ENCODE measurements around the gene PTH1R. TPM values are rescaled to one million over a fixed set of nuclear protein-coding genes. Genes with fewer than 3 reads are reported as not detected.

PTH1R gene
- polyA plus RNA-seq, 1 of the 3 experiments (the other 2 are of a cell fraction) = 0.07 TPM

GRCh38 chr3:46914849-46915248 is 37.3 kb downstream of the PTH1R start:
- ChIA-PET CTCF (interaction anchor here (2.0 to 5.2 kb wide), 4 partner anchors 8 to 426 kb away, joined by 5 to 29 read pairs (median 13); no protein-coding TSS in a partner anchor), POLR2A (interaction anchor here (0.6 kb wide), 2 partner anchors 11 to 43 kb away, joined by 3 to 4 read pairs; no protein-coding TSS in a partner anchor)
- Histone ChIP-seq H3K27me3 (ENCODE audit: insufficient read depth) (no peaks in the 10 kb centered on the region), H3K9me2 (no peaks in the 10 kb centered on the region), H3K9ac (no peak overlapping the region), H3K27ac (ENCODE audit: low read depth in 2 of 2, low read length in 1 of 2) (no peak overlapping the region), H3K4me1 (ENCODE audit: control insufficient read depth in 1 of 2, insufficient read depth in 2 of 2, low read depth in 1 of 2, low read length in 1 of 2) (peaks cover 9 to 11% of the 10 kb centered on the region in 2 experiments), H3K79me2 (ENCODE audit: insufficient read depth) (no peaks in the 10 kb centered on the region; the same call in 1 of the 2 replicates), H3F3A (replicated peaks; ENCODE audit: insufficient read depth) (peaks cover 17% of the 10 kb centered on the region), H3K9me3 (no peaks in the 10 kb centered on the region), H4K20me1 (ENCODE audit: insufficient read depth) (no peaks in the 10 kb centered on the region), H3K4me3 (ENCODE audit: low read depth in 2 of 2, low read length in 1 of 2) (no peak overlapping the region), H3K36me3 (replicated peaks in 1 of 2; ENCODE audit: control insufficient read depth in 1 of 2, insufficient read depth in 2 of 2, low read length in 1 of 2) (peaks cover 19 to 37% of the 10 kb centered on the region in 2 experiments), H2AFZ (ENCODE audit: low read depth) (no peak overlapping the region), H3K4me2 (no peak overlapping the region)
- no peak for TF ChIP-seq PBX3 (IDR thresholded peaks at IDR 0.05)
- no peak for TF ChIP-seq CHD2 (IDR thresholded peaks at IDR 0.05; ENCODE audit: low read length, partially characterized antibody)
- no peak for TF ChIP-seq JUND (IDR thresholded peaks at IDR 0.05)
- no peak for TF ChIP-seq POLR2AphosphoS5 (IDR thresholded peaks at IDR 0.05; ENCODE audit: low read depth, low read length)
- no peak for TF ChIP-seq NFIC (IDR thresholded peaks at IDR 0.05; ENCODE audit: borderline replicate concordance)
- no peak for TF ChIP-seq GATA2 (CRISPR knock-in tag; IDR thresholded peaks at IDR 0.05)
- no peak for DNase-seq
- 98% methylated on average over 7 of the region's 7 CpGs for WGBS (ENCODE audit: low lambda C conversion rate)

GRCh38 chr3:46915297-46915822 is 37.8 kb downstream of the PTH1R start:
- H3K36me3 ChIP-seq (replicated peaks in 1 of 2; ENCODE audit: control insufficient read depth in 1 of 2, insufficient read depth in 2 of 2, low read length in 1 of 2) = peaks cover 24 to 43% of the 10 kb centered on the region in 2 experiments
- H4K20me1 ChIP-seq (ENCODE audit: insufficient read depth) = no peaks in the 10 kb centered on the region
- no peaks in the 10 kb centered on the region for H3K27me3 ChIP-seq (ENCODE audit: insufficient read depth)
- no peak overlapping the region for H3K4me2 ChIP-seq
- POLR2A ChIA-PET = interaction anchor here (0.6 kb wide), 1 partner anchor 43 kb away, joined by 4 read pairs; no protein-coding TSS in a partner anchor
- peaks cover 8 to 11% of the 10 kb centered on the region in 2 experiments for H3K4me1 ChIP-seq (ENCODE audit: control insufficient read depth in 1 of 2, insufficient read depth in 2 of 2, low read depth in 1 of 2, low read length in 1 of 2)
- H3K9ac ChIP-seq = no peak overlapping the region
- no peak overlapping the region for H2AFZ ChIP-seq (ENCODE audit: low read depth)
- no peak overlapping the region for H3K27ac ChIP-seq (ENCODE audit: low read depth in 2 of 2, low read length in 1 of 2)
- DNase-seq = no peak
- no peaks in the 10 kb centered on the region; the same call in 1 of the 2 replicates for H3K79me2 ChIP-seq (ENCODE audit: insufficient read depth)
- WGBS (ENCODE audit: low lambda C conversion rate) = 92% methylated on average over 8 of the region's 8 CpGs
- TF ChIP-seq ZBTB33 (IDR thresholded peaks at IDR 0.05; ENCODE audit: borderline replicate concordance, low read depth) = no peak
- TF ChIP-seq SMC3 (IDR thresholded peaks at IDR 0.05; ENCODE audit: low read depth, low read length) = no peak
- no peak for TF ChIP-seq MEF2A (IDR thresholded peaks at IDR 0.05; ENCODE audit: borderline replicate concordance, low read depth)
- TF ChIP-seq CHD2 (IDR thresholded peaks at IDR 0.05; ENCODE audit: low read length, partially characterized antibody) = no peak
- TF ChIP-seq USF1 (IDR thresholded peaks at IDR 0.05; ENCODE audit: borderline replicate concordance, low read depth) = no peak
- no peak for TF ChIP-seq PBX3 (IDR thresholded peaks at IDR 0.05)
- no peak for TF ChIP-seq USF2 (IDR thresholded peaks at IDR 0.05; ENCODE audit: borderline replicate concordance, low read depth, low read length)
- TF ChIP-seq YY1 (IDR thresholded peaks at IDR 0.05; ENCODE audit: low read depth) = no peak
- no peak for TF ChIP-seq FOXM1 (IDR thresholded peaks at IDR 0.05; ENCODE audit: low read depth)
- CTCF ChIA-PET = interaction anchor here (3.2 to 5.2 kb wide), 2 partner anchors 8 to 83 kb away, joined by 12 to 29 read pairs; no protein-coding TSS in a partner anchor
- H3K4me3 ChIP-seq (ENCODE audit: low read depth in 2 of 2, low read length in 1 of 2) = no peak overlapping the region
- peaks cover 17% of the 10 kb centered on the region for H3F3A ChIP-seq (replicated peaks; ENCODE audit: insufficient read depth)
- no peaks in the 10 kb centered on the region for H3K9me2 ChIP-seq
- no peaks in the 10 kb centered on the region for H3K9me3 ChIP-seq

Data from SK-N-SH (cell line).